SK-MEL-5 (cell line): ENCODE results near the gene SNRNP25. TPM values are rescaled to one million over a fixed set of nuclear protein-coding genes. Genes with fewer than 3 reads are reported as not detected.

ENCODE experiments used
- DNase-seq: peaks from one replicate; pipeline ENCODE4 v3.0.0-alpha.2; 2016; ENCODE audit warnings: low read depth, low spot score
- in situ Hi-C: cut with HindIII; loops from 2 replicates; pipeline ENCODE4 v1.10.0; 2016; ENCODE audit warnings: low sequenced_read_pairs, high pct_unique_total_duplicates, low pct_unique_long_range_greater_than_20kb
- small RNA-seq, 2 experiments: library from RNA; depleted of rRNA; stranded (forward); fragments of <200 nt; gene quantifications; one replicate each; pipeline ENCODE3, GENCODE V24; 2014
- total RNA-seq: library from RNA; depleted of rRNA; stranded (reverse); fragments of >200 nt; shearing (Covaris generic); gene quantifications from 2 replicates; pipeline ENCODE4 v1.2.3, GENCODE V29; 2014; rRNA removed

The SNRNP25 gene
- total RNA-seq, 1 experiment from 2014 or later = 26.0 TPM

DNA sequence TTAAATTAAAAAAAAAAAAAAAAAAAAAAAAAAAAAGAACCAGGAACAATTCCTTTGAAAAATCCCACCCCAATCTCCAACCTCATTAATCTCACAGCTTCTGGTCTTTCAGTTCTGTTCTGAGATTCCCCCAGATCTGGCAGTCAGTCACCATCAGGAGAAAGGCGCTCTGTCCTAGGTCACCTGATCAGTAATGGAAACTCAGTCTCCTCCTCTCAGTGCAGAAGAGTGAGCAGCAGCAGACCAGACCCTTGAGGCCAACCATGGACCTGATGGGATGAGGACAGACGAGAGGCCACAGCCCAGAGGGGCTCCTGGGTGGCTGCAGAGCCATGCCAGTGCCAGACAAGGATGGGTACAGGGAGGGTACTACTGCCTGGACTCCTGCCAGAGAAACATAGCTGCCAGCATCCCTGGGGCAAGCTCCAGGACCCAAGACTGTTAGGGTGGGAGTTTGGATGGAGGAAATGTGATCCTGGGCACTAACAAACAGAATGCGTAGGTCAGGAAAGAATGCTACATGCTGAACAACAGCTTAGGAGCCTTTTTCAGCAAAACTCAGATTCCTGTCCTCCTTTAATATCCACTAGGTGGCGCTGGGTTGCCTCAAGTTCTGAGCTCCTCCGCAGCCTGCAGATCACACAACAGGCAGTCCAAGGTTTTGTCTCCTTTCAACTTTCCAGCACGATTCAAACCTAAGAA, 53.1 kb downstream of the SNRNP25 start:
- peak; percentile 76 for DNase-seq
- in situ Hi-C loops = no loop called here

Small RNAs within 50 kb of the gene (small RNA-seq; reads per million reads assigned to genes)
- gene MIR6859-4 = 0 reads per million in 2 experiments
- 0 reads per million in 2 experiments for gene Z69720.2

Other genes with a start within 250 kb of the SNRNP25 start
- 5.3 and 7.0 TPM in 2 replicates for gene POLR3K, start 220 bp upstream of the SNRNP25 start, total RNA-seq
- gene RHBDF1, start 18.8 kb downstream of the SNRNP25 start, total RNA-seq = 5.9 and 7.9 TPM in 2 replicates
- gene MPG, start 24.4 kb downstream of the SNRNP25 start, total RNA-seq = 57.3 and 70.9 TPM in 2 replicates
- gene NPRL3, start 84.8 kb downstream of the SNRNP25 start, total RNA-seq = 4.1 and 5.6 TPM in 2 replicates
- not detected in 2 replicates for gene HBZ, start 98.8 kb downstream of the SNRNP25 start, total RNA-seq
- gene HBM, start 112.2 kb downstream of the SNRNP25 start, total RNA-seq = not detected in 2 replicates
- gene HBA2, start 119.0 kb downstream of the SNRNP25 start, total RNA-seq = not detected in 2 replicates
- not detected in 2 replicates for gene HBA1, start 122.9 kb downstream of the SNRNP25 start, total RNA-seq
- gene HBQ1, start 126.6 kb downstream of the SNRNP25 start, total RNA-seq = 2.2 and 2.5 TPM in 2 replicates
- 28.2 and 31.4 TPM in 2 replicates for gene LUC7L, start 175.6 kb downstream of the SNRNP25 start, total RNA-seq
- gene FAM234A, start 181.0 kb downstream of the SNRNP25 start, total RNA-seq = 30.2 and 31.2 TPM in 2 replicates
- gene RGS11, start 222.1 kb downstream of the SNRNP25 start, total RNA-seq = 0.35 and 0.74 TPM in 2 replicates
- gene ARHGDIG, start 226.8 kb downstream of the SNRNP25 start, total RNA-seq = 3.5 and 4.1 TPM in 2 replicates
- gene PDIA2, start 229.3 kb downstream of the SNRNP25 start, total RNA-seq = 0.08 and 0.34 TPM in 2 replicates